Neural crest cell (in vitro differentiated cells): Measurements from ENCODE around the gene EIF3A. TPM values are rescaled to one million over a fixed set of nuclear protein-coding genes. Genes with fewer than 3 reads are reported as not detected.

Experiments
- DNase-seq: peaks from one replicate; pipeline ENCODE4 v3.0.0; 2021; ENCODE audit warnings: low read depth, mixed read lengths, low spot score
- H3K27ac Mint-ChIP-seq: one replicate; pipeline ENCODE4 v1.8.0; 2021; ENCODE audit warnings: mild to moderate bottlenecking, mixed read lengths; ENCODE audit not compliant: unreplicated experiment
- H3K27me3 Mint-ChIP-seq: 2 replicates; pipeline ENCODE4 v1.8.0; 2021; ENCODE audit warnings: low read depth, mild to moderate bottlenecking, mixed read lengths
- H3K36me3 Mint-ChIP-seq: 2 replicates; pipeline ENCODE4 v1.8.0; 2021; ENCODE audit warnings: low read depth, mild to moderate bottlenecking, mixed read lengths
- H3K4me1 Mint-ChIP-seq: 2 replicates; pipeline ENCODE4 v1.8.0; 2021; ENCODE audit warnings: mixed read lengths
- H3K4me3 Mint-ChIP-seq: one replicate; pipeline ENCODE4 v1.8.0; 2021; ENCODE audit warnings: mild to moderate bottlenecking, mixed read lengths
- H3K9me3 Mint-ChIP-seq: 2 replicates; pipeline ENCODE4 v1.8.0; 2021; ENCODE audit warnings: mixed read lengths
- CTCF ChIP-seq: fragments of 200-600 bp; sonication (generic); conservative IDR thresholded peaks from 2 replicates; pipeline ENCODE4 v1.5.0; 2021; ENCODE audit warnings: antibody characterized with exemption, mild to moderate bottlenecking
- total RNA-seq: library from RNA; stranded (reverse); gene quantifications from 2 replicates; pipeline ENCODE4 v1.2.1, GENCODE V29; 2021

EIF3A gene
- total RNA-seq, 1 donor from 2014 or later, result 163 TPM

GRCh38 chr10:119026301-119027110, 54.1 kb downstream of the EIF3A start:
- H3K36me3 Mint-ChIP-seq, result no peaks in the 10 kb centered on the region
- peaks cover 7% of the 10 kb centered on the region for H3K27me3 Mint-ChIP-seq
- H3K27ac Mint-ChIP-seq, result no peak overlapping the region
- H3K9me3 Mint-ChIP-seq, result no peaks in the 10 kb centered on the region
- TF ChIP-seq CTCF, result no peak
- peaks cover 16% of the 10 kb centered on the region for H3K4me1 Mint-ChIP-seq
- no peak for DNase-seq
- H3K4me3 Mint-ChIP-seq, result peak overlapping the region; percentile 63

GRCh38 chr10:119025776-119026175, 54.8 kb downstream of the EIF3A start:
- no peak for TF ChIP-seq CTCF
- H3K36me3 Mint-ChIP-seq, result no peaks in the 10 kb centered on the region
- no peaks in the 10 kb centered on the region for H3K9me3 Mint-ChIP-seq
- no peak for DNase-seq
- peaks cover 7% of the 10 kb centered on the region for H3K27me3 Mint-ChIP-seq
- H3K27ac Mint-ChIP-seq, result no peak overlapping the region
- peak overlapping the region; percentile 63 for H3K4me3 Mint-ChIP-seq
- peaks cover 9% of the 10 kb centered on the region for H3K4me1 Mint-ChIP-seq

GRCh38 chr10:119025336-119025735, 55.3 kb downstream of the EIF3A start:
- H3K27ac Mint-ChIP-seq, result no peak overlapping the region
- TF ChIP-seq CTCF, result no peak
- peaks cover 7% of the 10 kb centered on the region for H3K4me1 Mint-ChIP-seq
- no peak for DNase-seq
- no peak overlapping the region for H3K4me3 Mint-ChIP-seq
- no peaks in the 10 kb centered on the region for H3K9me3 Mint-ChIP-seq
- H3K27me3 Mint-ChIP-seq, result peaks cover 7% of the 10 kb centered on the region
- H3K36me3 Mint-ChIP-seq, result no peaks in the 10 kb centered on the region

DNA sequence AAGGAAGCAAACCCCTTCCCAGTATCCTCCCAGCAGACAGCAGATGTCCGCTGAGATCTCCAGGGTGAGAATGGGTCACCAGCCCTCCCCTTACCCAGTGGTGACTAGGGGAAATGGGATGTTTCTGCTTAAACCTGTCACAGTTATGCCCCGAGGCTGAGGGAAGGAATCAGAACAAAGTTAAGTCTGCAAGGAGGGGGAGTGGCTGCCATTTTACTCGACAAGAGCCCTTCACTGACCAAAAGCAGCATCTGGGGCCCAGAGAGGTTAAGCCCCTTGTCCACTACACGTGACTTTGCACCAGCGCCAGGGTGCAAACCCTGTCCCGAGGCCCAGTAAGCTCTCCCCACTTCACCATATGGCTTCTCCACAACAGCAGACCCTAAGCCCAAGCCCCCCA, 55.7 kb downstream of the EIF3A start:
- H3K4me1 Mint-ChIP-seq, result peaks cover 7% of the 10 kb centered on the region
- no peak for DNase-seq
- H3K9me3 Mint-ChIP-seq, result no peaks in the 10 kb centered on the region
- no peaks in the 10 kb centered on the region for H3K36me3 Mint-ChIP-seq
- no peak for TF ChIP-seq CTCF
- no peak overlapping the region for H3K4me3 Mint-ChIP-seq
- peaks cover 7% of the 10 kb centered on the region for H3K27me3 Mint-ChIP-seq
- H3K27ac Mint-ChIP-seq, result no peak overlapping the region

DNA sequence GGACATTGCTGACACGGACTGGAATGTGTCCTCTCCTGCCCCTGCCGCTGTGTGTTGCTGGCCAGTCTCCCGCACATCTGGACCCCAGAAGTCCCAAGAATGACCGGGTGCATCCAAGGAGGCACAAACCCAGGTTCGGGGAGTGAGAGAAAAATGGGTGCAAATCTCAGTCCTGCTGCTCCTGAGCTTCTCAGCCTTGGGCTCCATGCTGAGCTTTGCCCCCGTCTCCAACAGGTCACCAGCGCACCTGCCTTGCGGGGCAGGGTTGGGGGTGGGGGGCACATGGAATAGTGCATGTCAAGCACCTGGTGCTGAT, 57.1 kb downstream of the EIF3A start:
- TF ChIP-seq CTCF, result no peak
- DNase-seq, result no peak
- H3K4me1 Mint-ChIP-seq, result peaks cover 7% of the 10 kb centered on the region
- H3K9me3 Mint-ChIP-seq, result peaks cover 3% of the 10 kb centered on the region
- no peaks in the 10 kb centered on the region for H3K36me3 Mint-ChIP-seq
- no peak overlapping the region for H3K27ac Mint-ChIP-seq
- H3K27me3 Mint-ChIP-seq, result peaks cover 5% of the 10 kb centered on the region
- H3K4me3 Mint-ChIP-seq, result no peak overlapping the region
